Fibroblast of skin of left biceps (primary cell): ENCODE data around the gene MELK.

ENCODE experiments used
- DNase-seq, 2 experiments: peaks; one replicate each; pipeline ENCODE4 v3.0.0-alpha.2; 2013; ENCODE audit warnings: low read depth in 2 of 2

Gene MELK

GRCh38 chr9:36584620-36585460 lies 12.1 kb downstream of the MELK start:
- peak in 1 of 2 experiments; percentile 54 for DNase-seq

- no peak for DNase-seq
Measured at GRCh38 chr9:36590231-36590630, 17.5 kb downstream of the MELK start.

GRCh38 chr9:36592801-36593583 lies 20.3 kb downstream of the MELK start:
- DNase-seq = no peak

- DNase-seq = no peak
Measured at GRCh38 chr9:36594213-36594612, 21.5 kb downstream of the MELK start.

- peak in 1 of 2 experiments; percentile 29 for DNase-seq
Measured at GRCh38 chr9:36597412-36598178, 24.9 kb downstream of the MELK start.

- DNase-seq = no peak
Measured at GRCh38 chr9:36598273-36598672, 25.6 kb downstream of the MELK start.

GRCh38 chr9:36603006-36603405 lies 30.3 kb downstream of the MELK start:
- DNase-seq = no peak

- no peak for DNase-seq
Measured at GRCh38 chr9:36609306-36609705, 36.6 kb downstream of the MELK start.

GRCh38 chr9:36622121-36622520 lies 49.4 kb downstream of the MELK start:
- no peak for DNase-seq

- DNase-seq = no peak
Measured at GRCh38 chr9:36623280-36623679, 50.6 kb downstream of the MELK start.

- DNase-seq = peak; percentile 18 to 24
Measured at GRCh38 chr9:36625006-36625615, 52.4 kb downstream of the MELK start.

GRCh38 chr9:36632892-36633291 lies 60.2 kb downstream of the MELK start:
- peak in 1 of 2 experiments; percentile 9 for DNase-seq

- DNase-seq = no peak
Measured at GRCh38 chr9:36637491-36638270, 65.0 kb downstream of the MELK start.

- no peak for DNase-seq
Measured at GRCh38 chr9:36640771-36641381, 68.2 kb downstream of the MELK start.

- DNase-seq = no peak
Measured at GRCh38 chr9:36642817-36643216, 70.1 kb downstream of the MELK start.

- DNase-seq = no peak
Measured at GRCh38 chr9:36656842-36657241, 84.1 kb downstream of the MELK start.

- DNase-seq = no peak
Measured at GRCh38 chr9:36659500-36659899, 86.8 kb downstream of the MELK start.

- no peak for DNase-seq
Measured at GRCh38 chr9:36664806-36665205, 92.1 kb downstream of the MELK start.

- DNase-seq = no peak
Measured at GRCh38 chr9:36665387-36665786, 92.7 kb downstream of the MELK start.

GRCh38 chr9:36665921-36666431 lies 93.3 kb downstream of the MELK start:
- DNase-seq = no peak
